Fibroblast of lung (primary cell): ENCODE measurements around the gene SCAMP5. TPM values are rescaled to one million over a fixed set of nuclear protein-coding genes. Genes with fewer than 3 reads are reported as not detected.

ENCODE experiments used
- DNase-seq, 2 donors: peaks; one replicate each; pipeline versions ENCODE4 v3.0.0 to v3.0.0-alpha.2; 2010; ENCODE audit warnings: low read depth in 2 of 2
- H2AFZ ChIP-seq: 2 replicates; pipeline ENCODE4 v1.5.1; 2012; ENCODE audit warnings: low read length, control low read depth, inconsistent platforms
- H3K27ac ChIP-seq: 2 replicates; pipeline ENCODE4 v1.5.1; 2011; ENCODE audit warnings: low read length, control low read depth; ENCODE audit not compliant: insufficient read depth
- H3K27me3 ChIP-seq: 2 replicates; pipeline ENCODE4 v1.5.1; 2011; ENCODE audit warnings: mild to moderate bottlenecking, low read length; ENCODE audit not compliant: control insufficient read depth, insufficient read depth
- H3K36me3 ChIP-seq: 2 replicates; pipeline ENCODE4 v1.5.1; 2011; ENCODE audit warnings: low read length; ENCODE audit not compliant: control insufficient read depth, insufficient read depth
- H3K4me1 ChIP-seq: 2 replicates; pipeline ENCODE4 v1.5.1; 2011; ENCODE audit warnings: low read length; ENCODE audit not compliant: control insufficient read depth, insufficient read depth; ENCODE audit errors: extremely low read depth
- H3K4me2 ChIP-seq: 2 replicates; pipeline ENCODE4 v1.5.1; 2011; ENCODE audit warnings: low read length, control low read depth; ENCODE audit not compliant: insufficient read depth; ENCODE audit errors: extremely low read depth
- H3K4me3 ChIP-seq, 4 experiments: fragments of 200-600 bp in 1 of 4; sonication (generic) in 1 of 4; replicated peaks in 1 of 4; 2 replicates each; pipeline ENCODE4 v1.5.1; 2011 to 2016; ENCODE audit warnings: low read length in 4 of 4, low read depth in 3 of 4, mild to moderate bottlenecking in 3 of 4, control low read depth in 2 of 4, inconsistent platforms in 1 of 4, mixed read lengths in 1 of 4; ENCODE audit not compliant: insufficient read depth in 1 of 4; ENCODE audit errors: control extremely low read depth in 1 of 4
- H3K79me2 ChIP-seq: 2 replicates; pipeline ENCODE4 v1.5.1; 2012; ENCODE audit warnings: mild to moderate bottlenecking, low read length, inconsistent platforms; ENCODE audit not compliant: control insufficient read depth, insufficient read depth
- H3K9ac ChIP-seq: 2 replicates; pipeline ENCODE4 v1.5.1; 2011; ENCODE audit warnings: mild to moderate bottlenecking, low read length, control low read depth; ENCODE audit not compliant: insufficient read depth
- H3K9me3 ChIP-seq: 2 replicates; pipeline ENCODE4 v1.5.1; 2012; ENCODE audit warnings: low read depth, low read length; ENCODE audit not compliant: control insufficient read depth, insufficient read depth
- H4K20me1 ChIP-seq: 2 replicates; pipeline ENCODE4 v1.5.1; 2011; ENCODE audit warnings: low read length; ENCODE audit not compliant: control insufficient read depth, insufficient read depth; ENCODE audit errors: extremely low read depth
- CTCF ChIP-seq, 2 donors: IDR thresholded peaks in 1 of 2; conservative IDR thresholded peaks in 1 of 2; 1 replicate in 1 of 2; 2 replicates in 1 of 2; pipeline ENCODE4 v1.5.1; 2011 to 2012; ENCODE audit warnings: low read length in 2 of 2, control low read depth in 1 of 2, inconsistent platforms in 1 of 2, low read depth in 1 of 2, mild to moderate bottlenecking in 1 of 2
- EZH2 ChIP-seq: IDR thresholded peaks from 2 replicates; pipeline ENCODE4 v1.5.1; 2012; ENCODE audit warnings: low read length, control low read depth, mild to moderate bottlenecking; ENCODE audit errors: missing control alignments
- polyA plus RNA-seq, 2 donors: library from polyadenylated mRNA; depleted of rRNA in 1 of 2; stranded (reverse) in 1 of 2; unstranded in 1 of 2; fragments of >200 nt; gene quantifications; 2 replicates each; pipeline ENCODE4 v1.2.1, GENCODE V29; 2011 to 2012; ENCODE audit warnings: missing spikeins in 1 of 2
- total RNA-seq: library from RNA; depleted of rRNA; stranded (reverse); fragments of >200 nt; gene quantifications from 2 replicates; pipeline ENCODE4 v1.2.1, GENCODE V29; 2014

SCAMP5 gene
- total and polyA plus RNA-seq, 2 donors (not counting 1 experiment from before 2014, with no cell fraction given) = 0.50 to 0.93 TPM

GRCh38 chr15:75038231-75038630 lies 42.9 kb downstream of the SCAMP5 start:
- no peak overlapping the region for H3K4me3 ChIP-seq

GRCh38 chr15:75042730-75043508 lies 47.6 kb downstream of the SCAMP5 start:
- Histone ChIP-seq H3K9ac (peak overlapping the region; percentile 20), H3K9me3 (no peaks in the 10 kb centered on the region), H2AFZ (no peak overlapping the region), H3K36me3 (no peaks in the 10 kb centered on the region), H3K27ac (peak overlapping the region; percentile 80), H4K20me1 (no peaks in the 10 kb centered on the region), H3K79me2 (no peaks in the 10 kb centered on the region), H3K4me2 (peak overlapping the region; percentile 54), H3K4me3 (peak overlapping the region in 1 of 4 experiments; percentile 7), H3K27me3 (no peaks in the 10 kb centered on the region), H3K4me1 (peaks cover 22% of the 10 kb centered on the region)
- peak in 1 of 2 donors; percentile 50 for TF ChIP-seq CTCF (conservative IDR thresholded peaks at IDR 0.05 in 1 of 2, IDR thresholded peaks at IDR 0.05 in 1 of 2; ENCODE audit: low read depth in 1 of 2, low read length in 2 of 2)
- no peak for TF ChIP-seq EZH2
- peak in 1 of 2 donors; percentile 44 for DNase-seq

More at GRCh38 chr15:75038231-75038630, 42.9 kb downstream of the SCAMP5 start:
- no peak overlapping the region for H3K9ac ChIP-seq
- no peak for DNase-seq
- H3K36me3 ChIP-seq = no peaks in the 10 kb centered on the region
- no peak overlapping the region for H3K27ac ChIP-seq
- H2AFZ ChIP-seq = no peak overlapping the region
- H3K9me3 ChIP-seq = no peaks in the 10 kb centered on the region
- no peak overlapping the region for H3K4me2 ChIP-seq
- H3K4me1 ChIP-seq = peaks cover 7% of the 10 kb centered on the region
- no peaks in the 10 kb centered on the region for H3K27me3 ChIP-seq
- H3K79me2 ChIP-seq = no peaks in the 10 kb centered on the region
- TF ChIP-seq EZH2 (no peak), CTCF (conservative IDR thresholded peaks at IDR 0.05 in 1 of 2, IDR thresholded peaks at IDR 0.05 in 1 of 2; ENCODE audit: low read depth in 1 of 2, low read length in 2 of 2) (no peak)
- H4K20me1 ChIP-seq = no peaks in the 10 kb centered on the region

GRCh38 chr15:75043509-75044257 lies 48.3 kb downstream of the SCAMP5 start:
- peak overlapping the region in 1 of 4 experiments; percentile 28 for H3K4me3 ChIP-seq
- no peaks in the 10 kb centered on the region for H3K27me3 ChIP-seq
- H2AFZ ChIP-seq = no peak overlapping the region
- H3K4me1 ChIP-seq = peaks cover 22% of the 10 kb centered on the region
- DNase-seq = peak; percentile 99 to 100
- H3K4me2 ChIP-seq = peak overlapping the region; percentile 61
- H3K27ac ChIP-seq = peak overlapping the region; percentile 80
- H3K36me3 ChIP-seq = no peaks in the 10 kb centered on the region
- H3K9ac ChIP-seq = peak overlapping the region; percentile 48
- no peaks in the 10 kb centered on the region for H3K79me2 ChIP-seq
- TF ChIP-seq EZH2 (no peak), CTCF (conservative IDR thresholded peaks at IDR 0.05 in 1 of 2, IDR thresholded peaks at IDR 0.05 in 1 of 2; ENCODE audit: low read depth in 1 of 2, low read length in 2 of 2) (peak; percentile 40 to 69)
- no peaks in the 10 kb centered on the region for H3K9me3 ChIP-seq
- H4K20me1 ChIP-seq = no peaks in the 10 kb centered on the region
